H9 (cell line): ENCODE data around the gene ATP6V1G2. TPM values are rescaled to one million over a fixed set of nuclear protein-coding genes. Genes with fewer than 3 reads are reported as not detected.

ENCODE experiments used
- DNase-seq: peaks from one replicate; pipeline ENCODE4 v3.0.0-alpha.2; 2017
- H2AFZ ChIP-seq: one replicate; pipeline ENCODE4 v1.6.1; 2013; ENCODE audit warnings: mild to moderate bottlenecking, low read length, control low read depth, moderate library complexity
- H2AK5ac ChIP-seq: 2 replicates; pipeline ENCODE4 v1.6.1; 2013; ENCODE audit warnings: low read length, control low read depth, mixed read lengths; ENCODE audit not compliant: insufficient read length
- H2BK120ac ChIP-seq: one replicate; pipeline ENCODE4 v1.6.1; 2013; ENCODE audit warnings: low read depth, mild to moderate bottlenecking, low read length, control low read depth, inconsistent platforms; ENCODE audit not compliant: poor library complexity, severe bottlenecking
- H2BK12ac ChIP-seq: 2 replicates; pipeline ENCODE4 v1.6.1; 2013; ENCODE audit warnings: low read length, control low read depth, mixed read lengths, low read depth; ENCODE audit not compliant: insufficient read length
- H2BK15ac ChIP-seq: 2 replicates; pipeline ENCODE4 v1.6.1; 2013; ENCODE audit warnings: low read depth, low read length, control low read depth
- H2BK20ac ChIP-seq: one replicate; pipeline ENCODE4 v1.6.1; 2013; ENCODE audit warnings: low read depth, mild to moderate bottlenecking, low read length, control low read depth, inconsistent platforms; ENCODE audit not compliant: poor library complexity, severe bottlenecking
- H2BK5ac ChIP-seq: 2 replicates; pipeline ENCODE4 v1.6.1; 2013; ENCODE audit warnings: low read length, control low read depth, mixed read lengths; ENCODE audit not compliant: insufficient read length
- H3K14ac ChIP-seq: 2 replicates; pipeline ENCODE4 v1.6.1; 2013; ENCODE audit warnings: low read length, control low read depth; ENCODE audit not compliant: insufficient read depth
- H3K18ac ChIP-seq: 2 replicates; pipeline ENCODE4 v1.6.1; 2013; ENCODE audit warnings: low read depth, mild to moderate bottlenecking, mixed read lengths, low read length, control low read depth; ENCODE audit not compliant: insufficient read length
- H3K23ac ChIP-seq: 2 replicates; pipeline ENCODE4 v1.6.1; 2013; ENCODE audit warnings: low read length, control low read depth, mixed read lengths, low read depth; ENCODE audit not compliant: insufficient read length
- H3K23me2 ChIP-seq: 2 replicates; pipeline ENCODE4 v1.6.1; 2013; ENCODE audit warnings: low read depth, mild to moderate bottlenecking, mixed read lengths, low read length, control low read depth; ENCODE audit not compliant: insufficient read length, poor library complexity, severe bottlenecking
- H3K27ac ChIP-seq: 2 replicates; pipeline ENCODE4 v1.5.1; 2013; ENCODE audit warnings: low read length, control low read depth, mixed read lengths, low read depth; ENCODE audit not compliant: insufficient read length
- H3K27me3 ChIP-seq: 2 replicates; pipeline ENCODE4 v1.6.1; 2013; ENCODE audit warnings: low read length, control low read depth, inconsistent platforms; ENCODE audit not compliant: insufficient read depth
- H3K4ac ChIP-seq: 2 replicates; pipeline ENCODE4 v1.6.1; 2013; ENCODE audit warnings: low read depth, mild to moderate bottlenecking, control low read depth, inconsistent platforms, low read length, moderate library complexity
- H3K4me1 ChIP-seq: 2 replicates; pipeline ENCODE4 v1.6.1; 2013; ENCODE audit warnings: low read length, control low read depth, inconsistent platforms; ENCODE audit not compliant: insufficient read depth
- H3K4me2 ChIP-seq: 2 replicates; pipeline ENCODE4 v1.6.1; 2013; ENCODE audit warnings: low read length, control low read depth, mixed read lengths; ENCODE audit not compliant: insufficient read length, insufficient read depth
- H3K56ac ChIP-seq: 2 replicates; pipeline ENCODE4 v1.6.1; 2013; ENCODE audit warnings: low read depth, mild to moderate bottlenecking, mixed read lengths, low read length, control low read depth; ENCODE audit not compliant: insufficient read length
- H3K79me1 ChIP-seq: 2 replicates; pipeline ENCODE4 v1.6.1; 2013; ENCODE audit warnings: low read depth, mild to moderate bottlenecking, moderate library complexity, low read length, control low read depth, inconsistent platforms; ENCODE audit not compliant: insufficient read depth, poor library complexity, severe bottlenecking
- H3K79me2 ChIP-seq: 2 replicates; pipeline ENCODE4 v1.6.1; 2013; ENCODE audit warnings: low read length, control low read depth, inconsistent platforms; ENCODE audit not compliant: insufficient read depth
- H3K9ac ChIP-seq: 2 replicates; pipeline ENCODE4 v1.6.1; 2013; ENCODE audit warnings: low read length, control low read depth, mixed read lengths; ENCODE audit not compliant: insufficient read length; ENCODE audit errors: extremely low read depth
- H3K9me3 ChIP-seq: one replicate; pipeline ENCODE4 v1.6.1; 2013; ENCODE audit warnings: low read depth, low read length, inconsistent platforms; ENCODE audit not compliant: control insufficient read depth
- H3T11ph ChIP-seq: one replicate; pipeline ENCODE4 v1.6.1; 2013; ENCODE audit warnings: mild to moderate bottlenecking, low read length, control low read depth, inconsistent platforms
- H4K20me1 ChIP-seq: one replicate; pipeline ENCODE4 v1.6.1; 2013; ENCODE audit not compliant: control insufficient read depth, insufficient read length, insufficient read depth
- H4K5ac ChIP-seq: 2 replicates; pipeline ENCODE4 v1.6.1; 2013; ENCODE audit warnings: low read depth, mild to moderate bottlenecking, mixed read lengths, low read length, control low read depth; ENCODE audit not compliant: insufficient read length
- H4K8ac ChIP-seq: replicated peaks from 2 replicates; pipeline ENCODE4 v1.6.1; 2013; ENCODE audit warnings: low read length, control low read depth, mixed read lengths, low read depth; ENCODE audit not compliant: insufficient read length
- H4K91ac ChIP-seq: 2 replicates; pipeline ENCODE4 v1.6.1; 2013; ENCODE audit warnings: low read depth, mild to moderate bottlenecking, moderate library complexity, mixed read lengths, low read length, control low read depth; ENCODE audit not compliant: insufficient read length
- H3K27ac Mint-ChIP-seq, 3 experiments: 2 replicates in 2 of 3; 3 replicates in 1 of 3; pipeline ENCODE4 v1.8.0; 2020 to 2021; ENCODE audit warnings: mixed read lengths in 3 of 3, mild to moderate bottlenecking in 1 of 3, moderate library complexity in 1 of 3
- H3K27me3 Mint-ChIP-seq: 2 replicates; pipeline ENCODE4 v1.8.0; 2021; ENCODE audit warnings: low read depth, mild to moderate bottlenecking, moderate library complexity, mixed read lengths
- H3K36me3 Mint-ChIP-seq, 3 experiments: 2 replicates in 2 of 3; 3 replicates in 1 of 3; pipeline ENCODE4 v1.8.0; 2020 to 2021; ENCODE audit warnings: low read depth in 3 of 3, mixed read lengths in 3 of 3; ENCODE audit not compliant: insufficient read depth in 1 of 3
- H3K4me1 Mint-ChIP-seq, 2 experiments: 2 replicates each; pipeline ENCODE4 v1.8.0; 2020; ENCODE audit warnings: mixed read lengths in 2 of 2
- H3K4me3 Mint-ChIP-seq, 2 experiments: 2 replicates in 1 of 2; 3 replicates in 1 of 2; pipeline ENCODE4 v1.8.0; 2020 to 2021; ENCODE audit warnings: mild to moderate bottlenecking in 2 of 2, mixed read lengths in 2 of 2, moderate library complexity in 1 of 2
- H3K9me3 Mint-ChIP-seq, 2 experiments: 2 replicates in 1 of 2; 3 replicates in 1 of 2; pipeline ENCODE4 v1.8.0; 2020; ENCODE audit warnings: mild to moderate bottlenecking in 2 of 2, mixed read lengths in 2 of 2, moderate library complexity in 1 of 2
- WGBS: extraction: QIAGEN DNeasy Blood & Tissue Kit; methylation state at CpG from one replicate; pipeline ENCODE4 v1.1.7; 2013; ENCODE audit warnings: missing lambda C conversion rate, low lambda C conversion rate, mixed read lengths; ENCODE audit not compliant: insufficient read length; ENCODE audit errors: extremely low coverage; 5-methylcytosine and 5-hydroxymethylcytosine counted together
- total RNA-seq: library from RNA; stranded (reverse); gene quantifications from 2 replicates; pipeline ENCODE4 v1.2.1, GENCODE V29; 2021
- TF ChIP-seq, protein P1 (sequence below): fragments of 200-600 bp; sonication (generic); conservative IDR thresholded peaks from 3 replicates; pipeline ENCODE4 v1.8.0; 2021; ENCODE audit warnings: antibody characterized with exemption, mild to moderate bottlenecking

ATP6V1G2 gene
- total RNA-seq, 1 experiment from 2014 or later = 3.8 TPM

DNA sequence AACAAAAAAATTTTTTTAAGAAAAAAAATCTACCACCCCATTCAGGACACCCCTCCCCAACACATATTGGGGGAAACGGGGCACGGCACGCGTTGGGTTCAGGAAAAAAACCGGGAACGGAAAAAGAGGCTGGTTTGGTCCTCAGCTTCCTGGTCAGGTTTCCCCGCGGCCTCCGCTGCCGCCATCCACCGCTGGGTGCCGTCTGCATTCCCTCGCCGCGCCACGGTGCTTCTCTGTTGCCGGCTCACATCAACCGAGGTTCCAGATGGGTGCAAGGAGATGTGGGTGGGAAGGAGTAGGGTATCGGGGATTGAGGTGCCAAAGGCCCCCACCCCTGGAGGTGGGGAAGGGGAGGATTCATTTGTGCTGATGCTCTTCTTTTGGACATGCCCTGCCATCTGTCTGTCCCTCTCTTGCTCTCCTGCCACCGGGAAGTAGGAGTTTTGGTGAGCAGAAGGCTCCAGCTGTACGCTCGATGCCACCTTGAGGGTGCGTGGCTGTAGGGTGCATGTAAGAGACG is 11.8 kb downstream of the ATP6V1G2 start:
- H3K79me1 ChIP-seq = peaks cover 16% of the 10 kb centered on the region
- no peak overlapping the region for H2BK12ac ChIP-seq
- H3K18ac ChIP-seq = no peak overlapping the region
- H3K23ac ChIP-seq = no peak overlapping the region
- TF ChIP-seq, protein P1, sequence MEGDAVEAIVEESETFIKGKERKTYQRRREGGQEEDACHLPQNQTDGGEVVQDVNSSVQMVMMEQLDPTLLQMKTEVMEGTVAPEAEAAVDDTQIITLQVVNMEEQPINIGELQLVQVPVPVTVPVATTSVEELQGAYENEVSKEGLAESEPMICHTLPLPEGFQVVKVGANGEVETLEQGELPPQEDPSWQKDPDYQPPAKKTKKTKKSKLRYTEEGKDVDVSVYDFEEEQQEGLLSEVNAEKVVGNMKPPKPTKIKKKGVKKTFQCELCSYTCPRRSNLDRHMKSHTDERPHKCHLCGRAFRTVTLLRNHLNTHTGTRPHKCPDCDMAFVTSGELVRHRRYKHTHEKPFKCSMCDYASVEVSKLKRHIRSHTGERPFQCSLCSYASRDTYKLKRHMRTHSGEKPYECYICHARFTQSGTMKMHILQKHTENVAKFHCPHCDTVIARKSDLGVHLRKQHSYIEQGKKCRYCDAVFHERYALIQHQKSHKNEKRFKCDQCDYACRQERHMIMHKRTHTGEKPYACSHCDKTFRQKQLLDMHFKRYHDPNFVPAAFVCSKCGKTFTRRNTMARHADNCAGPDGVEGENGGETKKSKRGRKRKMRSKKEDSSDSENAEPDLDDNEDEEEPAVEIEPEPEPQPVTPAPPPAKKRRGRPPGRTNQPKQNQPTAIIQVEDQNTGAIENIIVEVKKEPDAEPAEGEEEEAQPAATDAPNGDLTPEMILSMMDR = no peak
- Mint-ChIP-seq H3K4me3 (no peak overlapping the region), H3K9me3 (no peaks in the 10 kb centered on the region), H3K27me3 (no peaks in the 10 kb centered on the region), H3K27ac (no peak overlapping the region; a peak in 1 of 7 replicates), H3K4me1 (peaks cover 34 to 43% of the 10 kb centered on the region in 2 experiments), H3K36me3 (peaks cover 86 to 98% (median 96%) of the 10 kb centered on the region in 3 experiments)
- no peak overlapping the region for H2BK120ac ChIP-seq
- H2BK20ac ChIP-seq = no peak overlapping the region
- H3K79me2 ChIP-seq = peaks cover 14% of the 10 kb centered on the region
- no peak overlapping the region for H3K4me2 ChIP-seq
- no peak overlapping the region for H2BK15ac ChIP-seq
- no peak overlapping the region for H2AFZ ChIP-seq
- no peak overlapping the region for H3T11ph ChIP-seq
- no peak for DNase-seq
- no peak overlapping the region for H4K5ac ChIP-seq
- no CpG with 5 or more reads among the region's 24 CpGs for WGBS
- H4K20me1 ChIP-seq = peaks cover 4% of the 10 kb centered on the region
- no peak overlapping the region for H3K56ac ChIP-seq
- H3K27ac ChIP-seq = no peak overlapping the region
- no peaks in the 10 kb centered on the region; the same call in 1 of the 2 replicates for H3K4me1 ChIP-seq
- no peak overlapping the region for H4K91ac ChIP-seq
- no peak overlapping the region for H4K8ac ChIP-seq
- no peak overlapping the region for H2BK5ac ChIP-seq
- H3K9ac ChIP-seq = no peak overlapping the region
- no peaks in the 10 kb centered on the region for H3K23me2 ChIP-seq
- H3K14ac ChIP-seq = no peak overlapping the region
- no peaks in the 10 kb centered on the region for H3K9me3 ChIP-seq
- H2AK5ac ChIP-seq = no peak overlapping the region
- H3K4ac ChIP-seq = no peak overlapping the region
- H3K27me3 ChIP-seq = no peaks in the 10 kb centered on the region
